ENCODE results near the gene ZBP1. TPM values are rescaled to one million over a fixed set of nuclear protein-coding genes. Genes with fewer than 3 reads are reported as not detected.

The ZBP1 gene
- total RNA-seq, 4 donors from 2014 or later = 0.80 TPM; not detected in 3

DNA sequence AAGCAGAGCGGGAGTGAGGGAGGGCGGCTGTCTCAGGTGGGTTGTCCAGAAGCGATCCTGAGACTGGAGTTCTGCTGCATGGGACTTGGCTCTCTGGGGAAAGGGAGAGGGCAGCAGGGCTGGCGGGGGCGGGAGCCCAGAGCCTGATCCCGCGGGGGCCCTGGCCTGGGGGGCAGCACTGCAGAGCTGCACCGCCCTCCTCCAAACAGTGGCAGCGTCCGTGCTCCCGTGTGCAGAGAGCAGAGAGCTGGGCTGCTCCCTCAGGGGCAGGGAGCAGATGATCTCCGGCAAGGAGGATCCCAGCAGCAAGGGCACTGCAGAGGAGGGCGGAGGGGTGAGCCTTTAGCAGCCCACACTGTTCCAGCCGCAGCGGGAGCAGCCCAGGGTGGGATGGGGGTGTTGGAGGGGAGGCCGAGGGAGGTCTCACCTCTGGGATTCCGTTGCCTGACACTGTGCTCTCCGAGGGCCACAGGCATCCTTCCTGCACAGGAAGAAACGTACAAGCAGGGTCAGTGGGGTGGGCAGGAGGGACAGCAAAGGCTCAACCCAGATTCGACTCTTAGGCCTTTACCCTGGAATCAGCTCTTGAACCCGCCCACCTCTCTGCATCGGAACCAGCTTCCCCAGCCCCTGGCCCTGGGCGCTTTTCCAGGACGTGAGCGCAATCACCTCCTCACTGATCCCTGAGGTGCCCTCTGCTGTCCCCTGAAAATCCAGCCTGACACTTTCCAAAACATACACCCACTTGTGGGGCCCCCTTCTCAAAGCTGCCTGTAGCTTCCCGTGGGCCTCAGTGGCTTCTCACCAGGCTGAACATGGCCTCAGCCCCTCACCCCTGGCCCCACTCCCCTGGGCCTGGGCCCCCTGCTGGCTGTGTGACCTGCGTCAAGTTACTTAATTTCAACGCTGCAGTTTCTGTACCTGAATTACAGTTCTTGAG, 32.6 kb upstream of the ZBP1 start:
- 91% methylated on average over 28 of the region's 28 CpGs for WGBS
- no peaks in the 10 kb centered on the region for H3K27me3 ChIP-seq
- no peak overlapping the region for H3K4me3 ChIP-seq
- H3K36me3 ChIP-seq = peaks cover 45% of the 10 kb centered on the region
- peak; percentile 54 to 56 for DNase-seq (ENCODE audit: low spot score in 2 of 2)
- H3K27ac ChIP-seq = no peak overlapping the region
- TF ChIP-seq, protein P1, sequence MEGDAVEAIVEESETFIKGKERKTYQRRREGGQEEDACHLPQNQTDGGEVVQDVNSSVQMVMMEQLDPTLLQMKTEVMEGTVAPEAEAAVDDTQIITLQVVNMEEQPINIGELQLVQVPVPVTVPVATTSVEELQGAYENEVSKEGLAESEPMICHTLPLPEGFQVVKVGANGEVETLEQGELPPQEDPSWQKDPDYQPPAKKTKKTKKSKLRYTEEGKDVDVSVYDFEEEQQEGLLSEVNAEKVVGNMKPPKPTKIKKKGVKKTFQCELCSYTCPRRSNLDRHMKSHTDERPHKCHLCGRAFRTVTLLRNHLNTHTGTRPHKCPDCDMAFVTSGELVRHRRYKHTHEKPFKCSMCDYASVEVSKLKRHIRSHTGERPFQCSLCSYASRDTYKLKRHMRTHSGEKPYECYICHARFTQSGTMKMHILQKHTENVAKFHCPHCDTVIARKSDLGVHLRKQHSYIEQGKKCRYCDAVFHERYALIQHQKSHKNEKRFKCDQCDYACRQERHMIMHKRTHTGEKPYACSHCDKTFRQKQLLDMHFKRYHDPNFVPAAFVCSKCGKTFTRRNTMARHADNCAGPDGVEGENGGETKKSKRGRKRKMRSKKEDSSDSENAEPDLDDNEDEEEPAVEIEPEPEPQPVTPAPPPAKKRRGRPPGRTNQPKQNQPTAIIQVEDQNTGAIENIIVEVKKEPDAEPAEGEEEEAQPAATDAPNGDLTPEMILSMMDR (IDR thresholded peaks at IDR 0.05) = no peak
- TF ChIP-seq POLR2A (IDR thresholded peaks at IDR 0.05) = no peak
- TF ChIP-seq POLR2AphosphoS5 (IDR thresholded peaks at IDR 0.05) = no peak
- TF ChIP-seq EP300 (IDR thresholded peaks at IDR 0.05) = no peak
- peaks cover 10% of the 10 kb centered on the region for H3K4me1 ChIP-seq
- no peaks in the 10 kb centered on the region for H3K9me3 ChIP-seq

DNA sequence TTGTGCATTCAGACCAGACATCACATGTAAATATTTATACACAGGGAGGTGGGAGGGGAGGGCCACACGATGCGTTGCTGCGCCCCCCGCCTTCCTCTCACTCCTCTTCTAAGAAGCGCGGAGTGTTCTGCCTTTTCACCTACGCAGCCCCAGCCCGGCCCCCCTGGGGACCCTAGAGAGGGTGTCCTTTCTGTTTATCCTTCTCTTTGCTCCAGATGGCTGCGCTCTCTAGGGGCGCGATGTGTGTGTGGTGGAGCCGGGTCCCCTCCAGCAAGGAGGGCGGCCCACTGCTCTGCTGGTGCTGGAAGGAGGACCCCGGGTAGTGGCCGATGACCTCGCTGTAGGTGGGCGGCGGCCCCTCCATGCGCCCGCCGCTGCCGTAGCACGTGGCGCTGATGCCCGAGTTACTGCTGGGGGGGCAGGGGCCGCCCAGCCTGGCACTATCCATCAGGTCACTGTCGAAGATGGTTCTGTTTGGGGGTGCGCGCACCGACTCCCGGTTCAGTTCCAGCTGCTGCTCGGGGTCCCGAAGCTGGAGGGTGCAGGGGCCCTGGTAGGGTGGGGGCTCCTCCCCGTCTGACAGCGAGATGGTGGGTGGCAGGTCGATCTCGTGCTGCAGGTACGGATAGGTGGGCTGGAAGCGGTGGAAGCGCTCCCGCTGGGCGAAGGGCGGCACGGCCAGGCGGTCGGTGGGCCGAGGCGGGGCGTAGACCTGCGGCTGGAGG, 31.8 kb upstream of the ZBP1 start:
- Histone ChIP-seq H3K4me3 (no peak overlapping the region), H3K9me3 (no peaks in the 10 kb centered on the region), H3K27me3 (no peaks in the 10 kb centered on the region), H3K4me1 (peaks cover 8% of the 10 kb centered on the region), H3K36me3 (peaks cover 38% of the 10 kb centered on the region), H3K27ac (no peak overlapping the region)
- peak; percentile 57 to 76 for DNase-seq (ENCODE audit: low spot score in 2 of 2)
- TF ChIP-seq POLR2AphosphoS5 (IDR thresholded peaks at IDR 0.05) = no peak
- TF ChIP-seq EP300 (IDR thresholded peaks at IDR 0.05) = no peak
- no peak for TF ChIP-seq POLR2A (IDR thresholded peaks at IDR 0.05)
- TF ChIP-seq, protein P1 (IDR thresholded peaks at IDR 0.05) = no peak
- 97% methylated on average over 33 of the region's 50 CpGs for WGBS

- Histone ChIP-seq H3K4me1 (peaks cover 8% of the 10 kb centered on the region), H3K4me3 (no peak overlapping the region), H3K9me3 (no peaks in the 10 kb centered on the region), H3K27me3 (no peaks in the 10 kb centered on the region), H3K27ac (no peak overlapping the region), H3K36me3 (peaks cover 30% of the 10 kb centered on the region)
- DNase-seq (ENCODE audit: low spot score in 2 of 2) = peak in 1 of 2 donors; percentile 53
- TF ChIP-seq POLR2AphosphoS5 (IDR thresholded peaks at IDR 0.05) (no peak), EP300 (IDR thresholded peaks at IDR 0.05) (no peak), POLR2A (IDR thresholded peaks at IDR 0.05) (no peak)
- WGBS = 91% methylated on average over 23 of the region's 23 CpGs
These were observed 30.7 kb upstream of the ZBP1 start for GRCh38 chr20:57650756-57651483.

- 72% methylated on average over 9 of the region's 9 CpGs for WGBS
- no peak for DNase-seq (ENCODE audit: low spot score in 2 of 2)
- Histone ChIP-seq H3K36me3 (peaks cover 28% of the 10 kb centered on the region), H3K4me1 (peaks cover 8% of the 10 kb centered on the region), H3K9me3 (no peaks in the 10 kb centered on the region), H3K27ac (no peak overlapping the region), H3K27me3 (no peaks in the 10 kb centered on the region), H3K4me3 (no peak overlapping the region)
- TF ChIP-seq, protein P1 (IDR thresholded peaks at IDR 0.05) = no peak
- TF ChIP-seq EP300 (IDR thresholded peaks at IDR 0.05) (no peak), POLR2AphosphoS5 (IDR thresholded peaks at IDR 0.05) (no peak), POLR2A (IDR thresholded peaks at IDR 0.05) (no peak)
These were observed 30.0 kb upstream of the ZBP1 start for GRCh38 chr20:57650266-57650665.

DNA sequence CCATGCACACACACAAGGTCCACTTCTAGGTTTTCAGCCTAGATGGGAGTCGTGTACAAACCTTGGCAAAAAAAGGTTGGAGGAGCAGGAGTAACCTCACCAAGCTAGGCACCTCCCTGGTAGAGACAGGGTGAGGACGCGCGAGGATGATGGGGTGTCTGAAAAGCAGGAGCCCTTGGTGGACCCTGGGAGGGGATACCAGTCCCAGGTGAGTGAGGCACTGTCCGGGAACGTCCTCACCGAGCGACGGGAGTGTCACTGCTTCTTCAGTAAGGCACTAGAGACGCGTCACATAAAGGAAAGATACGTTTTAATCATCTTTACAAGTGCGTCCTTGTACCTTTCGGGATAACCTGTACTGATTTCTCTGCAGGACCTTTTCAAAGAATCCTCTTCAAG, 29.4 kb upstream of the ZBP1 start:
- no peak for TF ChIP-seq POLR2A (IDR thresholded peaks at IDR 0.05)
- TF ChIP-seq POLR2AphosphoS5 (IDR thresholded peaks at IDR 0.05) = no peak
- TF ChIP-seq EP300 (IDR thresholded peaks at IDR 0.05) = no peak
- TF ChIP-seq, protein P1 (IDR thresholded peaks at IDR 0.05) = no peak
- H3K27ac ChIP-seq = no peak overlapping the region
- no peaks in the 10 kb centered on the region for H3K9me3 ChIP-seq
- peaks cover 27% of the 10 kb centered on the region for H3K36me3 ChIP-seq
- 92% methylated on average over 14 of the region's 14 CpGs for WGBS
- H3K4me3 ChIP-seq = no peak overlapping the region
- no peak for DNase-seq (ENCODE audit: low spot score in 2 of 2)
- H3K4me1 ChIP-seq = peaks cover 3% of the 10 kb centered on the region
- no peaks in the 10 kb centered on the region for H3K27me3 ChIP-seq
